ENCODE measurements around the gene ZNF526.

GRCh38 chr19:42214810-42215485 is 5.2 kb upstream of the ZNF526 start:
- TF ChIP-seq POLR2A (conservative IDR thresholded peaks at IDR 0.05), result no peak
- TF ChIP-seq GABPA (tag; conservative IDR thresholded peaks at IDR 0.05; ENCODE audit: low read depth), result no peak
- TF ChIP-seq TBL1XR1 (IDR thresholded peaks at IDR 0.05; ENCODE audit: low read length in 2 of 2), result no peak
- TF ChIP-seq FOXK1 (CRISPR knock-in tag; IDR thresholded peaks at IDR 0.05; ENCODE audit: borderline replicate concordance), result no peak
- TF ChIP-seq ZBTB17 (CRISPR knock-in tag; IDR thresholded peaks at IDR 0.05), result no peak
- TF ChIP-seq KLF13 (tag; IDR thresholded peaks at IDR 0.05; ENCODE audit: borderline replicate concordance, low read depth), result no peak
- no peak for TF ChIP-seq TFE3 (CRISPR knock-in tag; IDR thresholded peaks at IDR 0.05)
- no peak for TF ChIP-seq EZH2 (IDR thresholded peaks at IDR 0.05; ENCODE audit: borderline replicate concordance, low read depth, low read length)
- no peak for TF ChIP-seq TEAD4 (IDR thresholded peaks at IDR 0.05; ENCODE audit: low read length)
- TF ChIP-seq TEAD4 (CRISPR knock-in tag; IDR thresholded peaks at IDR 0.05; ENCODE audit: borderline replicate concordance), result no peak
- TF ChIP-seq SRF (CRISPR knock-in tag; IDR thresholded peaks at IDR 0.05), result no peak
- no peak for TF ChIP-seq ZNF586 (CRISPR knock-in tag; conservative IDR thresholded peaks at IDR 0.05)
- TF ChIP-seq RBFOX2 (IDR thresholded peaks at IDR 0.05; ENCODE audit: low read depth, low read length), result no peak

Measured in K562 (cell line).